H9 (cell line): ENCODE data around the gene PKP3. TPM values are rescaled to one million over a fixed set of nuclear protein-coding genes. Genes with fewer than 3 reads are reported as not detected.

Experiments used
- DNase-seq: peaks from one replicate; pipeline ENCODE4 v3.0.0-alpha.2; 2017
- H2AFZ ChIP-seq: one replicate; pipeline ENCODE4 v1.6.1; 2013; ENCODE audit warnings: mild to moderate bottlenecking, low read length, control low read depth, moderate library complexity
- H2AK5ac ChIP-seq: 2 replicates; pipeline ENCODE4 v1.6.1; 2013; ENCODE audit warnings: low read length, control low read depth, mixed read lengths; ENCODE audit not compliant: insufficient read length
- H2BK120ac ChIP-seq: one replicate; pipeline ENCODE4 v1.6.1; 2013; ENCODE audit warnings: low read depth, mild to moderate bottlenecking, low read length, control low read depth, inconsistent platforms; ENCODE audit not compliant: poor library complexity, severe bottlenecking
- H2BK12ac ChIP-seq: 2 replicates; pipeline ENCODE4 v1.6.1; 2013; ENCODE audit warnings: low read length, control low read depth, mixed read lengths, low read depth; ENCODE audit not compliant: insufficient read length
- H2BK15ac ChIP-seq: 2 replicates; pipeline ENCODE4 v1.6.1; 2013; ENCODE audit warnings: low read depth, low read length, control low read depth
- H2BK20ac ChIP-seq: one replicate; pipeline ENCODE4 v1.6.1; 2013; ENCODE audit warnings: low read depth, mild to moderate bottlenecking, low read length, control low read depth, inconsistent platforms; ENCODE audit not compliant: poor library complexity, severe bottlenecking
- H2BK5ac ChIP-seq: 2 replicates; pipeline ENCODE4 v1.6.1; 2013; ENCODE audit warnings: low read length, control low read depth, mixed read lengths; ENCODE audit not compliant: insufficient read length
- H3K14ac ChIP-seq: 2 replicates; pipeline ENCODE4 v1.6.1; 2013; ENCODE audit warnings: low read length, control low read depth; ENCODE audit not compliant: insufficient read depth
- H3K18ac ChIP-seq: 2 replicates; pipeline ENCODE4 v1.6.1; 2013; ENCODE audit warnings: low read depth, mild to moderate bottlenecking, mixed read lengths, low read length, control low read depth; ENCODE audit not compliant: insufficient read length
- H3K23ac ChIP-seq: 2 replicates; pipeline ENCODE4 v1.6.1; 2013; ENCODE audit warnings: low read length, control low read depth, mixed read lengths, low read depth; ENCODE audit not compliant: insufficient read length
- H3K23me2 ChIP-seq: 2 replicates; pipeline ENCODE4 v1.6.1; 2013; ENCODE audit warnings: low read depth, mild to moderate bottlenecking, mixed read lengths, low read length, control low read depth; ENCODE audit not compliant: insufficient read length, poor library complexity, severe bottlenecking
- H3K27ac ChIP-seq: 2 replicates; pipeline ENCODE4 v1.5.1; 2013; ENCODE audit warnings: low read length, control low read depth, mixed read lengths, low read depth; ENCODE audit not compliant: insufficient read length
- H3K27me3 ChIP-seq: 2 replicates; pipeline ENCODE4 v1.6.1; 2013; ENCODE audit warnings: low read length, control low read depth, inconsistent platforms; ENCODE audit not compliant: insufficient read depth
- H3K4ac ChIP-seq: 2 replicates; pipeline ENCODE4 v1.6.1; 2013; ENCODE audit warnings: low read depth, mild to moderate bottlenecking, control low read depth, inconsistent platforms, low read length, moderate library complexity
- H3K4me1 ChIP-seq: 2 replicates; pipeline ENCODE4 v1.6.1; 2013; ENCODE audit warnings: low read length, control low read depth, inconsistent platforms; ENCODE audit not compliant: insufficient read depth
- H3K4me2 ChIP-seq: 2 replicates; pipeline ENCODE4 v1.6.1; 2013; ENCODE audit warnings: low read length, control low read depth, mixed read lengths; ENCODE audit not compliant: insufficient read length, insufficient read depth
- H3K56ac ChIP-seq: 2 replicates; pipeline ENCODE4 v1.6.1; 2013; ENCODE audit warnings: low read depth, mild to moderate bottlenecking, mixed read lengths, low read length, control low read depth; ENCODE audit not compliant: insufficient read length
- H3K79me1 ChIP-seq: 2 replicates; pipeline ENCODE4 v1.6.1; 2013; ENCODE audit warnings: low read depth, mild to moderate bottlenecking, moderate library complexity, low read length, control low read depth, inconsistent platforms; ENCODE audit not compliant: insufficient read depth, poor library complexity, severe bottlenecking
- H3K79me2 ChIP-seq: 2 replicates; pipeline ENCODE4 v1.6.1; 2013; ENCODE audit warnings: low read length, control low read depth, inconsistent platforms; ENCODE audit not compliant: insufficient read depth
- H3K9ac ChIP-seq: 2 replicates; pipeline ENCODE4 v1.6.1; 2013; ENCODE audit warnings: low read length, control low read depth, mixed read lengths; ENCODE audit not compliant: insufficient read length; ENCODE audit errors: extremely low read depth
- H3K9me3 ChIP-seq: one replicate; pipeline ENCODE4 v1.6.1; 2013; ENCODE audit warnings: low read depth, low read length, inconsistent platforms; ENCODE audit not compliant: control insufficient read depth
- H3T11ph ChIP-seq: one replicate; pipeline ENCODE4 v1.6.1; 2013; ENCODE audit warnings: mild to moderate bottlenecking, low read length, control low read depth, inconsistent platforms
- H4K20me1 ChIP-seq: one replicate; pipeline ENCODE4 v1.6.1; 2013; ENCODE audit not compliant: control insufficient read depth, insufficient read length, insufficient read depth
- H4K5ac ChIP-seq: 2 replicates; pipeline ENCODE4 v1.6.1; 2013; ENCODE audit warnings: low read depth, mild to moderate bottlenecking, mixed read lengths, low read length, control low read depth; ENCODE audit not compliant: insufficient read length
- H4K8ac ChIP-seq: replicated peaks from 2 replicates; pipeline ENCODE4 v1.6.1; 2013; ENCODE audit warnings: low read length, control low read depth, mixed read lengths, low read depth; ENCODE audit not compliant: insufficient read length
- H4K91ac ChIP-seq: 2 replicates; pipeline ENCODE4 v1.6.1; 2013; ENCODE audit warnings: low read depth, mild to moderate bottlenecking, moderate library complexity, mixed read lengths, low read length, control low read depth; ENCODE audit not compliant: insufficient read length
- H3K27ac Mint-ChIP-seq, 3 experiments: 2 replicates in 2 of 3; 3 replicates in 1 of 3; pipeline ENCODE4 v1.8.0; 2020 to 2021; ENCODE audit warnings: mixed read lengths in 3 of 3, mild to moderate bottlenecking in 1 of 3, moderate library complexity in 1 of 3
- H3K27me3 Mint-ChIP-seq: 2 replicates; pipeline ENCODE4 v1.8.0; 2021; ENCODE audit warnings: low read depth, mild to moderate bottlenecking, moderate library complexity, mixed read lengths
- H3K36me3 Mint-ChIP-seq, 3 experiments: 2 replicates in 2 of 3; 3 replicates in 1 of 3; pipeline ENCODE4 v1.8.0; 2020 to 2021; ENCODE audit warnings: low read depth in 3 of 3, mixed read lengths in 3 of 3; ENCODE audit not compliant: insufficient read depth in 1 of 3
- H3K4me1 Mint-ChIP-seq, 2 experiments: 2 replicates each; pipeline ENCODE4 v1.8.0; 2020; ENCODE audit warnings: mixed read lengths in 2 of 2
- H3K4me3 Mint-ChIP-seq, 2 experiments: 2 replicates in 1 of 2; 3 replicates in 1 of 2; pipeline ENCODE4 v1.8.0; 2020 to 2021; ENCODE audit warnings: mild to moderate bottlenecking in 2 of 2, mixed read lengths in 2 of 2, moderate library complexity in 1 of 2
- H3K9me3 Mint-ChIP-seq, 2 experiments: 2 replicates in 1 of 2; 3 replicates in 1 of 2; pipeline ENCODE4 v1.8.0; 2020; ENCODE audit warnings: mild to moderate bottlenecking in 2 of 2, mixed read lengths in 2 of 2, moderate library complexity in 1 of 2
- WGBS: extraction: QIAGEN DNeasy Blood & Tissue Kit; methylation state at CpG from one replicate; pipeline ENCODE4 v1.1.7; 2013; ENCODE audit warnings: missing lambda C conversion rate, low lambda C conversion rate, mixed read lengths; ENCODE audit not compliant: insufficient read length; ENCODE audit errors: extremely low coverage; 5-methylcytosine and 5-hydroxymethylcytosine counted together
- total RNA-seq: library from RNA; stranded (reverse); gene quantifications from 2 replicates; pipeline ENCODE4 v1.2.1, GENCODE V29; 2021
- TF ChIP-seq, protein P1 (sequence below): fragments of 200-600 bp; sonication (generic); conservative IDR thresholded peaks from 3 replicates; pipeline ENCODE4 v1.8.0; 2021; ENCODE audit warnings: antibody characterized with exemption, mild to moderate bottlenecking

Gene PKP3
- total RNA-seq, 1 experiment from 2014 or later, result 41.7 TPM

DNA sequence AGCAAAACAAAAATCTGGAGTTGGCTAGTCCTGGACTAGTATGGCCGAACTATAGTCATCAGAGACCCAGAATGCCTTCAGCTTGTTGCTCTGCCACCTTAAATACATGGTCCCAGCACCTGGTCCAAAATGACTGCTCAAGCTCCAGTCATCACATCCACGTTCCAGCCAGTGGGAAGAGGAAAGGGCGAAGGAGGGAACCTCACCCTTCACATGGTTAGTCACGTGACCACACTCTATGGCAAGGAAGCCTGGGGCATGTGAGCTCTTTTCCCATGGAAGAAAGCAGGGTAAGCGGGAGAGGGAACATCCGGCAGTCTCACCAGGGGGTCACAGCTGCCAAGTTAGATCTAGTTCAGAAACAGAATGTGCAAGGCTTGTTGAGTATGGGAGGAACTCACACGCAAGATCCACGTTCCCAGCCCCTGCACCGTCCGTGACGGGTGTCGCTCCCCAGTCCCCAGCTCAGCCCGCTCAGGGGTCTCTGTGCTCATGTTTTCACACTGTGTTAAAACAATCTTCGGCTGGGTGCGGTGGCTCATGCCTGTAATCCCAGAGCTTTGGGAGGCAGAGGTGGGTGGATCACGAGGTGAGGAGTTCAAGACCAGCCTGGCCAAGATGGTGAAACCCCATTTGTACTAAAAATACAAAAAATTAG, 49.7 kb downstream of the PKP3 start:
- Histone ChIP-seq H4K91ac (no peak overlapping the region), H3K23me2 (peaks cover 7% of the 10 kb centered on the region), H4K8ac (no peak overlapping the region), H3K4me1 (no peaks in the 10 kb centered on the region), H4K20me1 (no peaks in the 10 kb centered on the region), H2BK120ac (no peak overlapping the region), H3K23ac (no peak overlapping the region), H3K56ac (no peak overlapping the region), H3K79me2 (no peaks in the 10 kb centered on the region), H3K18ac (no peak overlapping the region), H2AK5ac (no peak overlapping the region), H3K27ac (no peak overlapping the region), H3K27me3 (no peaks in the 10 kb centered on the region), H3K79me1 (no peaks in the 10 kb centered on the region), H3T11ph (no peak overlapping the region), H2BK12ac (no peak overlapping the region), H3K14ac (no peak overlapping the region; the same call in 1 of the 2 replicates), H4K5ac (no peak overlapping the region), H2BK5ac (no peak overlapping the region), H3K9ac (no peak overlapping the region), H2BK15ac (no peak overlapping the region), H3K4ac (no peak overlapping the region), H2BK20ac (no peak overlapping the region), H2AFZ (no peak overlapping the region), H3K4me2 (no peak overlapping the region), H3K9me3 (no peaks in the 10 kb centered on the region)
- peaks cover 12% of the 10 kb centered on the region for H3K27me3 Mint-ChIP-seq
- DNase-seq, result no peak
- H3K4me1 Mint-ChIP-seq, result peaks cover 8 to 16% of the 10 kb centered on the region in 2 experiments
- H3K9me3 Mint-ChIP-seq, result no peaks in the 10 kb centered on the region; a peak in 1 of 5 replicates
- no peaks in the 10 kb centered on the region for H3K36me3 Mint-ChIP-seq
- no CpG with 5 or more reads among the region's 16 CpGs for WGBS
- H3K4me3 Mint-ChIP-seq, result no peak overlapping the region
- H3K27ac Mint-ChIP-seq, result no peak overlapping the region; a peak in 1 of 7 replicates
- TF ChIP-seq, protein P1, sequence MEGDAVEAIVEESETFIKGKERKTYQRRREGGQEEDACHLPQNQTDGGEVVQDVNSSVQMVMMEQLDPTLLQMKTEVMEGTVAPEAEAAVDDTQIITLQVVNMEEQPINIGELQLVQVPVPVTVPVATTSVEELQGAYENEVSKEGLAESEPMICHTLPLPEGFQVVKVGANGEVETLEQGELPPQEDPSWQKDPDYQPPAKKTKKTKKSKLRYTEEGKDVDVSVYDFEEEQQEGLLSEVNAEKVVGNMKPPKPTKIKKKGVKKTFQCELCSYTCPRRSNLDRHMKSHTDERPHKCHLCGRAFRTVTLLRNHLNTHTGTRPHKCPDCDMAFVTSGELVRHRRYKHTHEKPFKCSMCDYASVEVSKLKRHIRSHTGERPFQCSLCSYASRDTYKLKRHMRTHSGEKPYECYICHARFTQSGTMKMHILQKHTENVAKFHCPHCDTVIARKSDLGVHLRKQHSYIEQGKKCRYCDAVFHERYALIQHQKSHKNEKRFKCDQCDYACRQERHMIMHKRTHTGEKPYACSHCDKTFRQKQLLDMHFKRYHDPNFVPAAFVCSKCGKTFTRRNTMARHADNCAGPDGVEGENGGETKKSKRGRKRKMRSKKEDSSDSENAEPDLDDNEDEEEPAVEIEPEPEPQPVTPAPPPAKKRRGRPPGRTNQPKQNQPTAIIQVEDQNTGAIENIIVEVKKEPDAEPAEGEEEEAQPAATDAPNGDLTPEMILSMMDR, result no peak
